SU-DHL-6 (cell line): ENCODE measurements around the gene OR2AG1.

Experiments used
- EZH2phosphoT487 ChIP-seq: fragments of 200-600 bp; sonication (generic), shearing (Covaris generic); conservative IDR thresholded peaks from 2 replicates; pipeline ENCODE4 v1.6.1; 2018; ENCODE audit warnings: mild to moderate bottlenecking, antibody characterized with exemption, low read length, moderate library complexity, mixed read lengths
- TF ChIP-seq, protein P1 (sequence below): fragments of 200-600 bp; sonication (generic); IDR thresholded peaks from one replicate; pipeline ENCODE4 v1.5.1; 2017; ENCODE audit warnings: antibody characterized with exemption, mild to moderate bottlenecking, low read length, moderate library complexity; ENCODE audit not compliant: insufficient read depth, poor library complexity, severe bottlenecking

- TF ChIP-seq, protein P1, sequence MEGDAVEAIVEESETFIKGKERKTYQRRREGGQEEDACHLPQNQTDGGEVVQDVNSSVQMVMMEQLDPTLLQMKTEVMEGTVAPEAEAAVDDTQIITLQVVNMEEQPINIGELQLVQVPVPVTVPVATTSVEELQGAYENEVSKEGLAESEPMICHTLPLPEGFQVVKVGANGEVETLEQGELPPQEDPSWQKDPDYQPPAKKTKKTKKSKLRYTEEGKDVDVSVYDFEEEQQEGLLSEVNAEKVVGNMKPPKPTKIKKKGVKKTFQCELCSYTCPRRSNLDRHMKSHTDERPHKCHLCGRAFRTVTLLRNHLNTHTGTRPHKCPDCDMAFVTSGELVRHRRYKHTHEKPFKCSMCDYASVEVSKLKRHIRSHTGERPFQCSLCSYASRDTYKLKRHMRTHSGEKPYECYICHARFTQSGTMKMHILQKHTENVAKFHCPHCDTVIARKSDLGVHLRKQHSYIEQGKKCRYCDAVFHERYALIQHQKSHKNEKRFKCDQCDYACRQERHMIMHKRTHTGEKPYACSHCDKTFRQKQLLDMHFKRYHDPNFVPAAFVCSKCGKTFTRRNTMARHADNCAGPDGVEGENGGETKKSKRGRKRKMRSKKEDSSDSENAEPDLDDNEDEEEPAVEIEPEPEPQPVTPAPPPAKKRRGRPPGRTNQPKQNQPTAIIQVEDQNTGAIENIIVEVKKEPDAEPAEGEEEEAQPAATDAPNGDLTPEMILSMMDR, result no peak
- no peak for TF ChIP-seq EZH2phosphoT487
Measured at GRCh38 chr11:6834021-6834420, 51.2 kb downstream of the OR2AG1 start.
